ENCODE measurements around the gene ABHD5.
A peak's percentile ranks its signal among the peaks of the same experiment; 100 is the strongest.
"Not testable (repeated sequence)": the region's sequence is repeated elsewhere in the genome, so short reads cannot be mapped to it uniquely, and the experiment has no call there.

Gene ABHD5

DNA sequence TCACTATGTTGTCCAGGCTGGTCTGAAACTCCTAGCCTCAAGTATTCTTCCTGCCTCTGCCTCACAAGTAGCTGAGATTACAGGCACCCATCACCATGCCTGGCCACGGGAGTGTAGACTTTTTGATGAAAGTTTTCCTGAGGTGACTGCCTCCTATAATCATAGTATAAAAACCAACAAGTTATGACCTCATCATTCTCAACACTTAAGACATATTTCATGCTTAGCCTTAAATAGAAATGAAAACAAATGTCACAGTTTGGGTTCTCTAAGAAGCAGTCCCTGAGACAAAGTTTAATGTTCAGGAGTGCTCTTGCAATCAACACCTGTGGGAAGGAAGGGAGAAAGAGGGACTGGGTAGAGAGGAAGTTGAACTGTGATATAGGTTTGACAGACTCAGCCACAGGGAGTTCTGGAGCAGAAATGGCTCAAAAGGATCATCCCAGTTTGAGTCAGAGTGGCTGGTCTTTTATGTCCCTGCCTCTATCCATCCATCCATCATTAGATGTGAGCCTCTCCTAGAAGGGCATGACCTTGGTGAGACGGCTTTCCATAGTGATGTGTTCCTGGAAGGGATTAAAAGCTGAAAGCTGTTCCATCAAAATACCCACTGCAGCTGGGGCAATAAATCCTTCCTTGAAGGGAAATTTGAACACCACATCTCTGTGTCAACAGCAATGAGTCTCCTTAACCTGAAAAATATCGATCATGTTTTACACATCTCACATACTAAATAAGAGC, 16.2 kb upstream of the ABHD5 start:
- no peak overlapping the region for H3K4me3 ChIP-seq (ENCODE audit: low read length)
- no peak for TF ChIP-seq ZNF274 (IDR thresholded peaks at IDR 0.05; ENCODE audit: low read depth, low read length)

GRCh38 chr3:43675593-43675992, 15.1 kb upstream of the ABHD5 start:
- no peak for TF ChIP-seq ZNF274 (IDR thresholded peaks at IDR 0.05; ENCODE audit: low read depth, low read length)
- H3K4me3 ChIP-seq (ENCODE audit: low read length) = no peak overlapping the region

DNA sequence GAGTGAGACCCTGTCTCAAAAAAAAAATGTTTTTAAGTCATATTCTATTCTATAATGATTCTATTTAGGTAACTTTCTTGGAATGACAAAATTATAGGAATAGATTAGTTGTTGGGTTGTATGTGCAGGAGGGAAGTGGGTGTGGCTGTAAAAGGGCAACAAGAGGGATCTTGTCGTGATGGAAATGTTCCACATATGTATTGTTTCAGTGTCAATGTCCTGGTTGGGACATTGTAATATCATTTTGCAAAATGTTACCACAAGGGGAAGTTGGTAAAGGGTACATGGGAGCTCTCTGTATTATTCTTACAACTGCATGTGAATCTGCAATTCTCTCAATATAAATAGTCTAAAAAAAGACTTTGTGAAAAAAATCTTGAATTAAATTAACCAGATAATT, 14.3 kb upstream of the ABHD5 start:
- no peak for TF ChIP-seq ZNF274 (IDR thresholded peaks at IDR 0.05; ENCODE audit: low read depth, low read length)
- no peak overlapping the region for H3K4me3 ChIP-seq (ENCODE audit: low read length)

GRCh38 chr3:43678375-43678774, 12.4 kb upstream of the ABHD5 start:
- H3K4me3 ChIP-seq (ENCODE audit: low read length) = not testable (repeated sequence)

DNA sequence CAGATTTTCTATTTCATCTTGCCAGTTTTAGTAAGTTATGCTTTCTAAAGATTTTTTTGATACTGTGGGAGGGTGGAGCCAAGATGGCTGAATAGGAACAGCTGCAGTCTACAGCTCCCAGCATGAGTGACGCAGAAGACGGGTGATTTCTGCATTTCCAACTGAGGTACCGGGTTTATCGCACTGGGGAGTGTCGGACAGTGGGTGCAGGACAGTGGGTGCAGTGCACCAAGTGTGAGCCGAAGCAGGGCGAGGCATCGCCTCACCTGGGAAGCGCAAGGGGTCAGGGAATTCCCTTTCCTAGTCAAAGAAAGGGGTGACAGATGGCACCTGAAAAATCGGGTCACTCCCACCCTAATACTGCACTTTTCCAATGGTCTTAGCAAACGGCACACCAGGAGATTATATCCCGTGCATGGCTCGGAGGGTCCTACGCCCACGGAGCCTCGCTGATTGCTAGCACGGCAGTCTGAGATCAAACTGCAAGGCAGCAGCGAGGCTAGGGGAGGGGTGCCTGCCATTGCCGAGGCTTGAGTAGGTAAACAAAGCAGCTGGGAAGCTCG, 11.8 kb upstream of the ABHD5 start:
- H3K4me3 ChIP-seq (ENCODE audit: low read length) = not testable (repeated sequence)

GRCh38 chr3:43680857-43681256, 9.9 kb upstream of the ABHD5 start:
- H3K4me3 ChIP-seq (ENCODE audit: low read length) = not testable (repeated sequence)

GRCh38 chr3:43684944-43685343, 5.8 kb upstream of the ABHD5 start:
- TF ChIP-seq ZNF274 (IDR thresholded peaks at IDR 0.05; ENCODE audit: low read depth, low read length) = no peak
- no peak overlapping the region for H3K4me3 ChIP-seq (ENCODE audit: low read length)

DNA sequence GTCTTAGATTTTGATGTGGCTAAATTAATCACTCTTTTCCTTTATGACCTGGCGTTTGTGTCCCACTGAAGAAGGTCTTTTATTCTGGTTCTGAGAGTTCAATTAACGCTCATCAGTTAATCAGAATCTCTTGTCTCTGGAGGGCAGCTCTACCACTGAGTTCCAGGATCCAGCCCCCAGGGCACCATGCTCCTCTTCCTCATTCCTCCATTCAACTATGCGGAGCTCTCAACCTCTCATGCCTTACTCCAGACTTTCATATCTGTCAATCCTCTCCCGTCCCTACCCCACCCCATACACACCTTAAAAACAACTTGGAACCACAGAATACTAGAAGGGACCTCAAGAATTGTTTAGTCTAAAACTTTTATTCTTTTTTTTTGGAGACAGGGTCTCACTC, 4.8 kb upstream of the ABHD5 start:
- TF ChIP-seq ZNF274 (IDR thresholded peaks at IDR 0.05; ENCODE audit: low read depth, low read length) = no peak
- no peak overlapping the region for H3K4me3 ChIP-seq (ENCODE audit: low read length)

GRCh38 chr3:43686333-43686699, 4.4 kb upstream of the ABHD5 start:
- H3K4me3 ChIP-seq (ENCODE audit: low read length) = no peak overlapping the region
- TF ChIP-seq ZNF274 (IDR thresholded peaks at IDR 0.05; ENCODE audit: low read depth, low read length) = no peak

GRCh38 chr3:43686700-43687498, 3.8 kb upstream of the ABHD5 start:
- no peak overlapping the region for H3K4me3 ChIP-seq (ENCODE audit: low read length)
- no peak for TF ChIP-seq ZNF274 (IDR thresholded peaks at IDR 0.05; ENCODE audit: low read depth, low read length)

- no peak overlapping the region for H3K4me3 ChIP-seq (ENCODE audit: low read length)
- TF ChIP-seq ZNF274 (IDR thresholded peaks at IDR 0.05; ENCODE audit: low read depth, low read length) = no peak
Observed at GRCh38 chr3:43687499-43687811, 3.3 kb upstream of the ABHD5 start.

DNA sequence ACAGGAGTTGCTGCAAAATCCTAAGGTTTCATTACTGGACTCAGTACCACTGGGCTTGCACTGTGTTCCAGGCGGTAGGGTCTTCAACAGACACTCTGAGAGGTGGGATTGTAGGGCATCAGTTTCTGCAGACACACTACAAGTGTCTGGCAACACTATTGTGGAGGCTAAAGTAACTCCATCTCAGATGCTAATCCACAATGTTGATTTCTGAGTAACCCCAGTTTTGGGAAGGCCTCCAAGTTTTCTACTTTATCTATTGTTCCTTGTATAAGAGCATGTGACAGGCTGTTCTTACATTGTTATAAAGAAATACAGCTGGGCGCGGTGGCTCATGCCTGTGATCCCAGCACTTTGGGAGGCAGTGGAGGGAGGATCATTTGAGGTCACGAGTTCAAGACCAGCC, 2.5 kb upstream of the ABHD5 start:
- TF ChIP-seq ZNF274 (IDR thresholded peaks at IDR 0.05; ENCODE audit: low read depth, low read length) = no peak
- H3K4me3 ChIP-seq (ENCODE audit: low read length) = no peak overlapping the region

DNA sequence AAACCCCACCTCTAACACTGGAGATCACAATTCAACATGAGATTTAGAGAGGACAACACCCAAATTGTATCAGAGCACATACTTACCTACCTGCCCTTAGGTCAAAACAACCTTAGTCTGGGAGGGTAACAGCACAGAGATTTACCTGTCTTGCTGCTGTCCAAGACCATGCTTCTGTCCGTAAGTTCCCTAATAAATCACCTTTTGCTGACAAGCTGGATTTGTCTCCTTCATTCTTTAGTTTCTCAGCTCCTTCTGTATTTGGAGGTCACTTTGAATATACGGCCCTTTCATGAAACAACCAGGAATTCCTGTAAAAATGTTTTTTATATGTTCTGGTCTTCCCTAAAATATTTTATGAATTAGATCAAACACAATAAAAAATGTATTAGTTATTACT, 1.6 kb upstream of the ABHD5 start:
- TF ChIP-seq ZNF274 (IDR thresholded peaks at IDR 0.05; ENCODE audit: low read depth, low read length) = no peak
- H3K4me3 ChIP-seq (ENCODE audit: low read length) = no peak overlapping the region

DNA sequence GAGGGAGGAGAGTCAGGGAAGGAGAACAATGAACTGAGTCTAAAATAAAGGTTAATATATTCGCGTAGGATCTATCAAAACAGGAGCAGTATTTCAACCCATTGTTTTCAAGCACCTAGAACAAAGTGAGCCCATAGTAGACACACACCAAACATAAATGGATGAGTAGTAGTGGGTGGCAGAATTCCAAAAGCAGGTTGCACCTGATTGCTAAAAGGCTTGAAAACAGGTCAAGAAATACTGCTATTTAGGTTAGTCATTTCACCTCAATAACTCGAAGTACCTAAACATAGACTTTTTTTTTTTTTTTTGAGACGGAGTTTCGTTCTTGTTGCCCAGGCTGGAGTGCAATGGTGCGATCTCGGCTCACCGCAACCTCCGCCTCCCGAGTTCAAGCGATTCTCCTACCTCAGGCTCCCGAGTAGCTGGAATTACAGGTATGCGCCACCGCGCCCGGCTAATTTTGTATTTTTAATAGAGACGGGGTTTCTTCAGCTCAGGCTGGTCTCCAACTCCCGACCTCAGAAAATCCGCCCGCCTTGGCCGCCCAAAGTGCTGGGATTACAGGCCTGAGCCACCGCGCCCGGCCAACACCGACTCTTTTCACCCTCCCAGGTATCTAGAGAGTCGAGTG, 855 bp upstream of the ABHD5 start:
- peak overlapping the region; percentile 52; the same call in 1 of the 2 replicates for H3K4me3 ChIP-seq (ENCODE audit: low read length)

More for the DNA sequence above, 855 bp upstream of the ABHD5 start:
- no peak for TF ChIP-seq ZNF274 (IDR thresholded peaks at IDR 0.05; ENCODE audit: low read depth, low read length)

All from GM08714 (cell line).